Fibroblast of mammary gland (primary cell): ENCODE measurements around the gene S100A5.
"Not testable (repeated sequence)": the region's sequence is repeated elsewhere in the genome, so short reads cannot be mapped to it uniquely, and the experiment has no call there.

Experiments used
- DNase-seq: peaks from one replicate; pipeline ENCODE4 v3.0.0-alpha.2; 2010; ENCODE audit warnings: low read depth
- H3K4me3 ChIP-seq: 2 replicates; pipeline ENCODE4 v1.5.1; 2011; ENCODE audit warnings: low read depth, mild to moderate bottlenecking, low read length, moderate library complexity; ENCODE audit not compliant: control insufficient read depth
- CTCF ChIP-seq: conservative IDR thresholded peaks from 2 replicates; pipeline ENCODE4 v1.5.1; 2011; ENCODE audit warnings: low read depth, low read length, inconsistent platforms; ENCODE audit not compliant: control insufficient read depth, insufficient read depth

The S100A5 gene

GRCh38 chr1:153527683-153528040 is 13.1 kb downstream of the S100A5 start:
- no peak for DNase-seq
- no peak overlapping the region for H3K4me3 ChIP-seq
- no peak for TF ChIP-seq CTCF

- H3K4me3 ChIP-seq, result no peak overlapping the region
- peak; percentile 79 for DNase-seq
- TF ChIP-seq CTCF, result no peak
These were observed 13.6 kb downstream of the S100A5 start for GRCh38 chr1:153527023-153527682.

- TF ChIP-seq CTCF, result no peak
- H3K4me3 ChIP-seq, result no peak overlapping the region
- DNase-seq, result no peak
These were observed 14.6 kb downstream of the S100A5 start for GRCh38 chr1:153526132-153526543.

- DNase-seq, result peak; percentile 68
- no peak for TF ChIP-seq CTCF
- no peak overlapping the region for H3K4me3 ChIP-seq
These were observed 15.5 kb downstream of the S100A5 start for GRCh38 chr1:153525088-153525728.

GRCh38 chr1:153522353-153523048 is 18.2 kb downstream of the S100A5 start:
- H3K4me3 ChIP-seq, DNase-seq: not testable (repeated sequence)

- not testable (repeated sequence) for H3K4me3 ChIP-seq, DNase-seq
These were observed 18.9 kb downstream of the S100A5 start for GRCh38 chr1:153521808-153522207.

GRCh38 chr1:153520818-153521476 is 19.8 kb downstream of the S100A5 start:
- DNase-seq, result no peak
- TF ChIP-seq CTCF, result no peak
- H3K4me3 ChIP-seq, result no peak overlapping the region

- not testable (repeated sequence) for H3K4me3 ChIP-seq, DNase-seq
These were observed 20.5 kb downstream of the S100A5 start for GRCh38 chr1:153520137-153520691.
